ENCODE data around the gene HK3. TPM values are rescaled to one million over a fixed set of nuclear protein-coding genes. Genes with fewer than 3 reads are reported as not detected.

The HK3 gene
- polyA plus RNA-seq, 4 donors = 0.30 to 7.5 (median 1.5) TPM

Other genes with a start within 250 kb of the HK3 start
- under 1 TPM in 2 of 4 donors, not detected in 2; 0.15 to 0.63 TPM for gene UNC5A, start 88.8 kb downstream of the HK3 start, polyA plus RNA-seq
- gene UIMC1, start 107.4 kb upstream of the HK3 start, polyA plus RNA-seq = 10 to 100 TPM; 17.8 to 25.2 (median 21.8) TPM
- gene ZNF346, start 123.3 kb upstream of the HK3 start, polyA plus RNA-seq = 10 to 100 TPM in 1 of 4 donors, 1 to 10 TPM in 3; 4.2 to 15.7 (median 5.4) TPM
- gene FGFR4, start 187.6 kb upstream of the HK3 start, polyA plus RNA-seq = 100 to 1,000 TPM in 1 of 4 donors, 10 to 100 TPM in 1, 1 to 10 TPM in 2; 7.6 to 118 (median 39.7) TPM
- gene NSD1, start 234.4 kb upstream of the HK3 start, polyA plus RNA-seq = 10 to 100 TPM in 2 of 4 donors, 1 to 10 TPM in 2; 4.3 to 27.2 (median 11.5) TPM